Breast epithelium (tissue), 3 donors: ENCODE measurements around the gene JKAMP.

Experiments used
- CTCF ChIP-seq, 3 donors: fragments of 450-650 bp; IDR thresholded peaks; one replicate each; pipeline ENCODE4 v1.5.1; 2016 to 2017; ENCODE audit warnings: antibody characterized with exemption in 3 of 3, mild to moderate bottlenecking in 3 of 3, moderate library complexity in 3 of 3
- POLR2A ChIP-seq: fragments of 450-650 bp; IDR thresholded peaks from one replicate; pipeline ENCODE4 v1.6.1; 2016; ENCODE audit warnings: antibody characterized with exemption, mild to moderate bottlenecking, moderate library complexity
- POLR2AphosphoS5 ChIP-seq, 3 donors: sonication (generic); formaldehyde crosslinking; IDR thresholded peaks; one replicate each; pipeline ENCODE4 v1.6.1; 2017; ENCODE audit warnings: antibody characterized with exemption in 3 of 3

- TF ChIP-seq POLR2A (no peak), POLR2AphosphoS5 (IDR thresholded peaks at IDR 0.05) (no peak), CTCF (IDR thresholded peaks at IDR 0.05) (no peak)
Measured at GRCh38 chr14:59482541-59483331, 1.6 kb upstream of the JKAMP start.
